HEK293 (cell line): ENCODE results near the gene TIMM13.

Source experiments
- CTCF ChIA-PET: fragments of 350-600 bp; formaldehyde crosslinking; extraction: SDS; loops from one replicate; lab custom pipeline; 2021; ENCODE audit warnings: antibody characterized with exemption; lab: Yijun Ruan, JAX
- POLR2A ChIA-PET: fragments of 300-600 bp; formaldehyde crosslinking; extraction: SDS; loops from one replicate; lab custom pipeline; 2020; ENCODE audit warnings: antibody characterized with exemption, inconsistent platforms; lab: Yijun Ruan, JAX
- H3K27ac ChIP-seq: fragments of 200-500 bp; sonication (Bioruptor generic); 2 replicates; pipeline ENCODE4 v1.5.1; 2014; ENCODE audit warnings: low read depth, low read length, control low read depth, inconsistent platforms; ENCODE audit errors: extremely low read depth
- H3K36me3 ChIP-seq, 2 experiments: fragments of 200-500 bp in 1 of 2; sonication (Bioruptor generic) in 1 of 2; 1 replicate in 1 of 2; 2 replicates in 1 of 2; pipeline ENCODE4 v1.5.1; 2014 to 2017; ENCODE audit warnings: inconsistent platforms in 2 of 2, low read length in 2 of 2; ENCODE audit not compliant: control insufficient read depth in 2 of 2, insufficient read depth in 1 of 2
- H3K4me1 ChIP-seq: fragments of 200-500 bp; sonication (Bioruptor generic); 2 replicates; pipeline ENCODE4 v1.5.1; 2014; ENCODE audit warnings: mild to moderate bottlenecking, low read length, inconsistent platforms; ENCODE audit not compliant: control insufficient read depth, insufficient read depth
- H3K4me3 ChIP-seq: 2 replicates; pipeline ENCODE4 v1.5.1; 2011; ENCODE audit warnings: low read depth, mild to moderate bottlenecking, control low read depth, low read length, moderate library complexity
- H3K9me3 ChIP-seq: fragments of 200-500 bp; sonication (Bioruptor generic); 2 replicates; pipeline ENCODE4 v1.5.1; 2014; ENCODE audit warnings: low read depth, low read length, inconsistent platforms; ENCODE audit not compliant: control insufficient read depth, insufficient read depth
- BCL6B ChIP-seq: fragments of 450-650 bp; formaldehyde crosslinking; IDR thresholded peaks from 2 replicates; pipeline ENCODE4 v1.5.1; 2017; ENCODE audit warnings: missing biosample characterization, missing genetic modification characterization
- CTCF ChIP-seq: fragments of 450-650 bp; formaldehyde crosslinking; IDR thresholded peaks from 2 replicates; pipeline ENCODE4 v1.5.1; 2016; ENCODE audit warnings: missing biosample characterization, missing genetic modification characterization
- HOXA7 ChIP-seq: sonication (generic); formaldehyde crosslinking; IDR thresholded peaks from 2 replicates; pipeline ENCODE4 v1.8.1; 2022; ENCODE audit warnings: missing genetic modification reagents, borderline replicate concordance
- KLF1 ChIP-seq: fragments of 450-650 bp; formaldehyde crosslinking; IDR thresholded peaks from 2 replicates; pipeline ENCODE4 v1.5.1; 2016; ENCODE audit warnings: missing biosample characterization, missing genetic modification characterization
- PRDM10 ChIP-seq: fragments of 450-650 bp; formaldehyde crosslinking; IDR thresholded peaks from 2 replicates; pipeline ENCODE4 v1.5.1; 2016; ENCODE audit warnings: missing biosample characterization, missing genetic modification characterization
- WT1 ChIP-seq: fragments of 450-650 bp; formaldehyde crosslinking; IDR thresholded peaks from 2 replicates; pipeline ENCODE4 v1.5.1; 2016; ENCODE audit warnings: missing biosample characterization, missing genetic modification characterization
- ZBTB10 ChIP-seq: fragments of 450-650 bp; formaldehyde crosslinking; IDR thresholded peaks from 2 replicates; pipeline ENCODE4 v1.5.1; 2016; ENCODE audit warnings: missing biosample characterization, missing genetic modification characterization
- ZBTB6 ChIP-seq: fragments of 450-650 bp; formaldehyde crosslinking; IDR thresholded peaks from 2 replicates; pipeline ENCODE4 v1.5.1; 2017; ENCODE audit warnings: missing biosample characterization, missing genetic modification characterization
- ZBTB7A ChIP-seq: fragments of 450-650 bp; formaldehyde crosslinking; IDR thresholded peaks from 2 replicates; pipeline ENCODE4 v1.5.1; 2016; ENCODE audit warnings: low read depth, missing biosample characterization, missing genetic modification characterization
- ZNF146 ChIP-seq: fragments of 450-650 bp; formaldehyde crosslinking; IDR thresholded peaks from 2 replicates; pipeline ENCODE4 v1.5.1; 2016; ENCODE audit warnings: missing biosample characterization, missing genetic modification characterization
- ZNF23 ChIP-seq: fragments of 450-650 bp; formaldehyde crosslinking; IDR thresholded peaks from 2 replicates; pipeline ENCODE4 v1.5.1; 2016; ENCODE audit warnings: missing biosample characterization, missing genetic modification characterization, borderline replicate concordance
- ZNF24 ChIP-seq: fragments of 450-650 bp; formaldehyde crosslinking; IDR thresholded peaks from 2 replicates; pipeline ENCODE4 v1.5.1; 2016; ENCODE audit warnings: missing biosample characterization, missing genetic modification characterization
- ZNF26 ChIP-seq: fragments of 450-650 bp; formaldehyde crosslinking; IDR thresholded peaks from 2 replicates; pipeline ENCODE4 v1.5.1; 2016; ENCODE audit warnings: missing biosample characterization, missing genetic modification characterization
- ZNF341 ChIP-seq: fragments of 450-650 bp; formaldehyde crosslinking; IDR thresholded peaks from 2 replicates; pipeline ENCODE4; 2016; ENCODE audit warnings: low read depth, missing biosample characterization, missing genetic modification characterization
- ZNF501 ChIP-seq: fragments of 450-650 bp; formaldehyde crosslinking; IDR thresholded peaks from 2 replicates; pipeline ENCODE4 v1.5.1; 2016; ENCODE audit warnings: missing biosample characterization, missing genetic modification characterization
- ZNF513 ChIP-seq: fragments of 450-650 bp; IDR thresholded peaks from 2 replicates; pipeline ENCODE4 v1.5.1; 2018; ENCODE audit warnings: missing biosample characterization, missing genetic modification characterization
- ZNF549 ChIP-seq: fragments of 450-650 bp; IDR thresholded peaks from 2 replicates; pipeline ENCODE4 v1.5.1; 2018; ENCODE audit warnings: missing biosample characterization, missing genetic modification characterization, mild to moderate bottlenecking, inconsistent platforms, moderate library complexity
- ZNF555 ChIP-seq: fragments of 450-650 bp; formaldehyde crosslinking; conservative IDR thresholded peaks from 2 replicates; pipeline ENCODE4 v1.5.1; 2017; ENCODE audit warnings: missing biosample characterization, mild to moderate bottlenecking, missing genetic modification characterization, inconsistent platforms
- ZNF596 ChIP-seq: fragments of 450-650 bp; IDR thresholded peaks from 2 replicates; pipeline ENCODE4 v1.5.0; 2018; ENCODE audit warnings: missing biosample characterization, mild to moderate bottlenecking, missing genetic modification characterization, moderate library complexity
- ZNF645 ChIP-seq: fragments of 450-650 bp; formaldehyde crosslinking; IDR thresholded peaks from 2 replicates; pipeline ENCODE4; 2016; ENCODE audit warnings: missing biosample characterization, missing genetic modification characterization

TIMM13 gene

GRCh38 chr19:2412449-2412848 lies 14.9 kb downstream of the TIMM13 start:
- Histone ChIP-seq H3K4me3 (no peak overlapping the region), H3K36me3 (peaks cover 0 to 6% of the 10 kb centered on the region in 2 experiments; a peak in 2 of 3 replicates), H3K9me3 (no peaks in the 10 kb centered on the region), H3K4me1 (no peaks in the 10 kb centered on the region), H3K27ac (no peak overlapping the region)
- TF ChIP-seq ZNF513 (tag by site-specific recombination): no peak
- TF ChIP-seq ZNF555 (tag by site-specific recombination): no peak
- TF ChIP-seq ZBTB6 (tag by site-specific recombination): no peak
- no peak for TF ChIP-seq ZNF645
- TF ChIP-seq ZNF24 (tag by site-specific recombination): no peak
- TF ChIP-seq ZBTB10: no peak
- no peak for TF ChIP-seq ZNF596 (tag by site-specific recombination)
- TF ChIP-seq ZNF26 (tag by site-specific recombination): no peak
- TF ChIP-seq WT1 (tag by site-specific recombination): no peak
- TF ChIP-seq ZNF341 (tag by site-specific recombination): no peak
- TF ChIP-seq ZNF23 (tag by site-specific recombination): no peak
- no peak for TF ChIP-seq HOXA7 (CRISPR knock-in tag)
- TF ChIP-seq KLF1: no peak
- no peak for TF ChIP-seq ZNF146 (tag by site-specific recombination)
- TF ChIP-seq CTCF (tag by site-specific recombination): no peak
- no peak for TF ChIP-seq ZNF501
- no peak for TF ChIP-seq ZNF549 (tag by site-specific recombination)
- no peak for TF ChIP-seq BCL6B (tag by site-specific recombination)
- TF ChIP-seq PRDM10 (tag by site-specific recombination): no peak
- no peak for TF ChIP-seq ZBTB7A (tag by site-specific recombination)
- ChIA-PET CTCF (no interaction called here), POLR2A (interaction anchor here (1.6 to 1.7 kb wide), 3 partner anchors 10 to 28 kb away, joined by 3 to 7 read pairs (median 4); partner anchors contain the start of gene TIMM13)
